Measurements from ENCODE around the gene METTL16. TPM values are rescaled to one million over a fixed set of nuclear protein-coding genes. Genes with fewer than 3 reads are reported as not detected.

The METTL16 gene
- total RNA-seq, 1 donor from 2014 or later, result 20.8 TPM

DNA sequence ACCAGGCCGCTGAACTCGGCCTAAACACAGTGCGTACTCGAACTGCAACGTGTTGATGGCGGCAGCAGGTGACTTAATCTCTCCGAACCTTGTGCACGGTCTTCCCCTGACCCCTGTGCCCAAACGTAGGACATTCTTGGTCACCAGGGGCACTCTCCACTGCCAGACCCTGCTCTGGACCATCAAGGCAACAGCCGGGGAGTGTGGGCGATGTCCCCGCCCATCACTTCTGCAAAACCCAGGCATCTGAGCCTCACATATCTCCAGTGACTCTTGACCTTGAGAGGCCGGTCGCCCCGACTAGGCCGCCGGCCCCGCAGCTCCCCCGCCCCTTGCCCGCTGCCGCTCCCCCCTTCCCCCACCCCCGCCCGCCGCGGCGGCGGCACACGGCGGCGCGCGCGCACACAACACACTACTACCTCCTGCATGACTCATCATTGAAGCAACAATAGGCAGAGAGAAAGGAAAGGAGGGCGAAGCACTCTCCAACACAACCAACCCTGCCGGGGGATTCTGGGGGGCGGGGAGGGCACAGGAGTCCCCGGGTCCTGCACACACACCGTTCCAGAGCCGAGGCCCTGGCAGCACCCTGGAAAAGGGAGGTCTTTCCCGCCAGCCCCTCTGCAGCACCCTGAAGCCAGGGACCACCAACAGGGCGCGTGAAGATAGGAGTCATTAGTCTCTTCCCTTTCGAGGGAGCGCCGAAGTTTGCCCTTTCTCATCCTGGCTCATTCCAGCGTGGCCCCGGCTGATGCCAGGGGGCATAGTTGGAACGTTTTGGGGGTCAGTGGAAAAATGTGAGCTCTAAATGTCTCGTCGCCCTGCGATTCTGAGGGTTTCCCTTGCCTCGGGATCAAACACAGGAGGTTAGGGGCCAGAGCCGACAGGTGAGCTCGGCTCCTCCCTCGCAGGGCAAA is 112.8 kb downstream of the METTL16 start:
- H3K4me1 ChIP-seq, result peaks cover 85% of the 10 kb centered on the region
- H3K27ac ChIP-seq (replicated peaks), result peak overlapping the region; percentile 99
- intact Hi-C loops (cut with micrococcal nuclease), result no loop called here
- no peaks in the 10 kb centered on the region for H3K9me3 ChIP-seq (replicated peaks)
- H3K36me3 ChIP-seq, result no peaks in the 10 kb centered on the region
- TF ChIP-seq, protein P1, sequence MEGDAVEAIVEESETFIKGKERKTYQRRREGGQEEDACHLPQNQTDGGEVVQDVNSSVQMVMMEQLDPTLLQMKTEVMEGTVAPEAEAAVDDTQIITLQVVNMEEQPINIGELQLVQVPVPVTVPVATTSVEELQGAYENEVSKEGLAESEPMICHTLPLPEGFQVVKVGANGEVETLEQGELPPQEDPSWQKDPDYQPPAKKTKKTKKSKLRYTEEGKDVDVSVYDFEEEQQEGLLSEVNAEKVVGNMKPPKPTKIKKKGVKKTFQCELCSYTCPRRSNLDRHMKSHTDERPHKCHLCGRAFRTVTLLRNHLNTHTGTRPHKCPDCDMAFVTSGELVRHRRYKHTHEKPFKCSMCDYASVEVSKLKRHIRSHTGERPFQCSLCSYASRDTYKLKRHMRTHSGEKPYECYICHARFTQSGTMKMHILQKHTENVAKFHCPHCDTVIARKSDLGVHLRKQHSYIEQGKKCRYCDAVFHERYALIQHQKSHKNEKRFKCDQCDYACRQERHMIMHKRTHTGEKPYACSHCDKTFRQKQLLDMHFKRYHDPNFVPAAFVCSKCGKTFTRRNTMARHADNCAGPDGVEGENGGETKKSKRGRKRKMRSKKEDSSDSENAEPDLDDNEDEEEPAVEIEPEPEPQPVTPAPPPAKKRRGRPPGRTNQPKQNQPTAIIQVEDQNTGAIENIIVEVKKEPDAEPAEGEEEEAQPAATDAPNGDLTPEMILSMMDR (IDR thresholded peaks at IDR 0.05; ENCODE audit: borderline replicate concordance), result no peak
- no peaks in the 10 kb centered on the region for H3K27me3 ChIP-seq (ENCODE audit: low read depth)
- H3K4me3 ChIP-seq, result peak overlapping the region; percentile 87
- DNase-seq, result peak; percentile 56

DNA sequence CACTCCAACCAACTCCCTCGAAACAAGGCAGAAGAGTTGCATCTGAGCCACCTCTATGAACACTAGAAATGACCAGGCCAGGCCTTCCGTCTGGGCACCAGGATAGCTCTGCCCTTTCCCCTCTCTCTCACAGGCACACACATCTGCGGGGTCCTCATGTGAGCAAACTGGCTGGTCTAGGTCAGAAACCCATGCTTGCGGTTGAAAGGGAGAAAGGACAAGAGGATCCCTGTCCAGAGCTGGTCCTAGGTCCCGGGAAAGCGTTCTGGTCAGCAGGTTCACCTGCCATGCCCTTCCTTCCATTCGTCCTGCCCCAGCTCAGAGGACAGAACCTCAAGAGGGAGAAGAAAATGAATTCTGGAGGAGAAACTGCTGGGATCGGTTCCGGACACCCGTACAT is 113.5 kb downstream of the METTL16 start:
- Histone ChIP-seq H3K36me3 (no peaks in the 10 kb centered on the region), H3K27ac (replicated peaks) (peak overlapping the region; percentile 99), H3K27me3 (ENCODE audit: low read depth) (no peaks in the 10 kb centered on the region), H3K9me3 (replicated peaks) (no peaks in the 10 kb centered on the region), H3K4me3 (peak overlapping the region; percentile 87), H3K4me1 (peaks cover 83% of the 10 kb centered on the region)
- TF ChIP-seq, protein P1 (IDR thresholded peaks at IDR 0.05; ENCODE audit: borderline replicate concordance), result no peak
- DNase-seq, result no peak
- intact Hi-C loops (cut with micrococcal nuclease), result no loop called here

DNA sequence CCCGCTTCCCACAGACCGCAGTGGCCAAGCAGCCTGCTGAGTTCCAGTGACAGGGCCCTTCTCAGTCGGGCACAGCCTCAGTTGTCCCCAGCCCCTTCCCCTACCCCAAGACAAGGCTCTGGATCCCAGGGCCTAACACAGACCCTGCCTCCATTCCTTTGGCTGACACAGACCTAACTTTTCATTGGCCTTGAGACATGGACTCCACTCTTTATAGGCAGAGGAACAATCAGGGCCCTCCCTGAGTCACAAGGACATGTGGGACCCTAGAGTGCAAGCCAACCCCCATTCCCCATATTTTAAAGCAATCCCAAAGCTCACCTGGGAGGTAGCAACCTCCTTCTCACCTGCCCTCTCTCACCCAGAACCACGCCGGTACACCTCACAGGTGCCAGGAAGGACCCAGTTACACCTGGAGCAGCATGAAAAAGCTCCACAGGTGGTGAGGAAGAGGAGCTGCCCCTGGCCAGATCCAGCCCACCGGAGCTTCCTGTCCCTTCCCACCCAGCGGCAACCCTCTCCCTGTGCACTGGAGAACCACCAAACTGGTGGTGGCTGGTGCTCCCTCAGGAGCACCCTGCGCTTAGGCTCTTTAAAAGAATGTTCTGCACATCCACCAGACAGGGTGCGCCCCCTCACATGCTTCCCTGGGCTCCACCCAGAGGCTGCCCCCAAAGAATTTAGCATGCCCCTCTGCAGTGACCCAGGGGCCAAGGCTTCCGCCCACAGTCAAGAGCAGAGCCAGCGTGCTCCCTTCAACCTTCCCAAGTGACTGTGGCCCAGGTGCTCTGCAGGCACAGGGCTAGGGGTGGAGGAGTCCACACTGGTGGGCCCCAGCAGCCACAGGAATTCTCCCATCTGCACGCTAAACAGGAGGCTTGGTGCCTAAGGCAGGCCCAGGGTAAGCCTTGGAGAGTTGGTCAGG is 114.2 kb downstream of the METTL16 start:
- intact Hi-C loops (cut with micrococcal nuclease), result no loop called here
- H3K9me3 ChIP-seq (replicated peaks), result no peaks in the 10 kb centered on the region
- TF ChIP-seq, protein P1 (IDR thresholded peaks at IDR 0.05; ENCODE audit: borderline replicate concordance), result no peak
- no peaks in the 10 kb centered on the region for H3K36me3 ChIP-seq
- DNase-seq, result no peak
- H3K27ac ChIP-seq (replicated peaks), result peak overlapping the region; percentile 99
- peak overlapping the region; percentile 87 for H3K4me3 ChIP-seq
- peaks cover 81% of the 10 kb centered on the region for H3K4me1 ChIP-seq
- H3K27me3 ChIP-seq (ENCODE audit: low read depth), result no peaks in the 10 kb centered on the region

- no peaks in the 10 kb centered on the region for H3K9me3 ChIP-seq (replicated peaks)
- H3K4me3 ChIP-seq, result peak overlapping the region; percentile 87
- peaks cover 82% of the 10 kb centered on the region for H3K4me1 ChIP-seq
- H3K27me3 ChIP-seq (ENCODE audit: low read depth), result no peaks in the 10 kb centered on the region
- no peaks in the 10 kb centered on the region for H3K36me3 ChIP-seq
- intact Hi-C loops (cut with micrococcal nuclease), result no loop called here
- peak; percentile 94 for DNase-seq
- peak overlapping the region; percentile 99 for H3K27ac ChIP-seq (replicated peaks)
- TF ChIP-seq, protein P1 (IDR thresholded peaks at IDR 0.05; ENCODE audit: borderline replicate concordance), result no peak
Measured at GRCh38 chr17:2396568-2397246, 115.0 kb downstream of the METTL16 start.

DNA sequence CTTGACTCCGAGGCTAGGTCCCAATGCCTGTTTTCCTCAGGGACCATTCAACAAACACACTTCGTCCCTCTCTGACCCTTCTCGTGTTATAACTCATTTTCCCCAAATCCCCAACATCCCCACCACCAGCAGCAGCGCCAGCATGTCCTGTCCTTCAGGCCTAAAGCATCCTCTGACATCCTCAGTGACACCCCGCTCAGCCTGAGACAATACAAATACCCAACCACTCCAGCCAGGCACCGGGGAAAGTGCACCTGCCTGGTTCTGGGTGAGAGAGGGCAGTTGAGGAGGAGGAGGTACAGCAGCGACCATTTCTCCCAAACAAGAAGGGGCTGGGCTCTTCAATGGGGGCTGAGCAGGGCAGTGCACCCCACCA is 115.5 kb downstream of the METTL16 start:
- Histone ChIP-seq H3K36me3 (no peaks in the 10 kb centered on the region), H3K4me1 (peaks cover 87% of the 10 kb centered on the region), H3K9me3 (replicated peaks) (no peaks in the 10 kb centered on the region), H3K27ac (replicated peaks) (peak overlapping the region; percentile 99), H3K4me3 (peak overlapping the region; percentile 87), H3K27me3 (ENCODE audit: low read depth) (no peaks in the 10 kb centered on the region)
- no peak for DNase-seq
- intact Hi-C loops (cut with micrococcal nuclease), result no loop called here
- TF ChIP-seq, protein P1 (IDR thresholded peaks at IDR 0.05; ENCODE audit: borderline replicate concordance), result no peak

Measured in left ventricle myocardium inferior (tissue), 1 donor.